Middle frontal gyrus (tissue), 1 donor: ENCODE results near the gene FRMPD3.

Experiments used
- DNase-seq: peaks from one replicate; pipeline ENCODE4 v3.0.0-alpha.2; 2015; ENCODE audit warnings: low spot score; ENCODE audit errors: extremely low spot score

Gene FRMPD3

DNA sequence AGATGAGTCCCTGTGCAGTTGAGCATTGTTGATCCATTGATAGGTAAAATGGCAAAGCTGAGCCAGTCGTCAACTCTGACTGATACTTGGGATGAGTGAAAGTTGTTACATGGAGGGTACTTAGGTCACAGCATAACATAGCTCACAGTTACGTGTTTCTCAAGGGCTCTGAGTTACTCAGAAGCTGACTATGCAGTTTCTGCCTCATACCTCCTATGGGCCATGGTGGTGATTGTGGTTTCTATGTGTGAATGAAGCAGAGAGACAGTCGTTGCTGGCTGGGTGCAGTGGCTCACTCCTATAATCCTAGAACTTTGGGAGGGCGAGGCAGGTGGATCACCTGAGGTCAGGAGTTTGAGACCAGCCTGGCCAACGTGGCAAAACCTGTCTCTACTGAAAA, 30.8 kb downstream of the FRMPD3 start:
- no peak for DNase-seq

DNA sequence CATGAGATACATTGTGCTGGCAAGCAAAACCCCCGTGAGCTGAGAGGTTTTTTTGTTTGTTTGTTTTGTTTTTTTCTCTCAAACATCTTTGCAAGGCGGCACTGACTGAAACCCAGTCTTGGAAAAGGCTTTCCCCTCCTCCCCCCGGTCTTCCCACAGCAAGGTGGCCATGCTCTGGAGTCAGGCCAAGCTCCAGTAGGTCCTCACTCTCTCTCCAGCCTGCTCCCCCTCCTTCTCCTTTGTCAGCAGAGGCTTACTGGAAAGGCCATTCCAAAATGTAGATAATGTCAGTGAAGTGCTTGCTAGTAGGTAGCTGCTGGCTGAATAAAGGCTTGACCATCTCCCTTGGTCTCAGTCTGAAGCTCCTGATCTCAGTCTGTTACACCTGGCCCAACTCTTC, 32.6 kb downstream of the FRMPD3 start:
- DNase-seq = no peak

DNA sequence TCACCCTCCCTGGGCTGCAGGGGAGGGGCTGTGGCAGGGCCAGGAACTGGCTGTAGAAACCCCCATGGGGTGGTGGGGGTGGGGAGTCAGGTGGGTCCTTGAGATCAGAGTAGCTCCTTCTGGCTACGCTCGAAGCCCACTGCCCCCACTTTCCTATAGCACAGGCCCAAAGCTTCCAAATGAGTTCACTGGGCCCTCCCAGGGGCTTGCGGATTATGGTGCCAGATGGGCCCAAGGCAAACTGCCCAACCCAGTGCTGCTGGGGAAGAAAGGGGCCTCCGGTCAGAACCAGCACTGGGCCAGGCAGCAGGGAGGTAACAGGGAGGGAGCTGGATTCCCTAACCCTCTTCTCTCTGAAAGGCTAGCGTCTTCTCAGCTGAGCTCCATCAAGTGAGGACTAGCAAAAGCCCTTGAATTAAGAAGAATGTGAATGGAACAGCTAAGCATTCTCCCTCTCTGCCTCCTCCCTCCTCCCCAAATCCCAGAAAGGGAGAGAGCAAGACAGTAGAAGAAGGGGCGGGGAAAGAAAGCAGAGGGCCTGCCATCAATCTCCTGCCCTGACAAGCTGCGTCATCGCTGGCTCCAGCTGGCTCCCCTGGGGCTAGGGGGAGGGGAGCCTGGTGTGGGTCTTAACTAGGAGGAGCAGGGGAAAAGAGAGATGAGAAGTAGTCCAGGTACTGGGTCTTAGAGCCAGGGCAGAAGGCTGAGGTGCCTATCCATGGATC, 34.7 kb downstream of the FRMPD3 start:
- no peak for DNase-seq

DNA sequence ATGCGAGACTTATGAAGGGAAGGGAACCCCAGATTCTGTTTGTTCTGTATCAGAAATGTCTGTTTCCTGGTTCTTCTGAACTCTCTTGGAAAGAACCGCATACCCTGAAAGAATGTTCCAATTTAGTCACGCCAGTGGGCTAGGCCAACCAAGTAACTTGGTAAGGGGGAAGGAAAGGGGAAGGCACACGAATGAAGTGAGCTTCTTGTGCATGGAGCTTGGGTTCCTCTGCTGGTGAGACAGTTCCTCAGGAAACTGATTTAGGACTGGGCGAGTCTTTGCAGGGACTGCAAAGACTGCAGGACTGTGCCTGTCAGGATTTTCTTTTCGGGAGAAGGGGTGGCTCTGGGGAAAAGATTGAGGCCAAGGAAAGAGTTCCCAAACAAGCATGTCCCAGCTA, 35.6 kb downstream of the FRMPD3 start:
- no peak for DNase-seq

DNA sequence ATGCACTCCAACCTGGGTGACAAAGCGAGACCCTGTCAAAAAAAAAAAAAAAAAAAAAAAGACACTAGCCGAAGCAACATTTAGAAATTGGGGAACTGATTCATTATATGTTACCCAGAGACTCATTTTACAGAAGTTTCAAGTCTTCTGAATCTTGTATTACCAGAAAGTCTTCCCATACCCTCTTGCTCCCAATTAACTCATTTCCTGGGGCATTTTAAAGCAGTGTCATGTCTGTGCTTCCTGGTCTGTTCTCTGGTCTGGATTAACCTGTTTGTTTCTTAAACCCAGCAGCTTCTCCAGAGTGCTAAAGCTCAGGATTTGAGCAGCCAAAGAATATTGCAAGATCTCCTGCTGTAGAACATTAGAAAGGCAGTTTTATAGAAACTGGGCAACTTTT, 43.7 kb downstream of the FRMPD3 start:
- DNase-seq = no peak

DNA sequence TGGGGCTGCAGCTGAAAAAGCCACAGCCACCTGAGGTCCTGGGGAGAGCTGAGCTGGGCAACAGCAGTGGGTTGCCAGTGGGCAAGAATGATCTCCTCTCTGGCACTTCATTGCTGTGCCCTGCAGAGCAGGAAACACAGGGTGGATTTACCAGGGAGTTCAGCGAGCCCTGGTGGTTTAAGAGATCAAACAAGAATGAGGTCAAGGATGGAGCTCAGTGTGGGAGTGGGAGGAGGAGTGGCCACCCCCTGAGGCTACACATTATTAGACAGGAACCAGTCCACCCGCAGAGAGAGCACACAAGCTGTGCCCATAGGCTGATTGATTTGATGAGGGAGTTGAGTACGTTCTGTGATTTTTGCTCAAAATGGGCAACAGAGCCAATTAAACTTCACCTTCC, 47.3 kb downstream of the FRMPD3 start:
- DNase-seq = no peak
